Measurements from ENCODE around the gene RHBDL2. TPM values are rescaled to one million over a fixed set of nuclear protein-coding genes. Genes with fewer than 3 reads are reported as not detected.

RHBDL2 gene
- polyA plus RNA-seq, 1 donor from 2014 or later, result not detected

- Mint-ChIP-seq H3K27ac (no peak overlapping the region), H3K36me3 (no peaks in the 10 kb centered on the region), H3K4me1 (peaks cover 0 to 3% (median 0%) of the 10 kb centered on the region in 3 donors), H3K27me3 (peaks cover 2% of the 10 kb centered on the region), H3K4me3 (no peak overlapping the region), H3K9me3 (peaks cover 0 to 5% (median 0%) of the 10 kb centered on the region in 3 donors)
Observed at GRCh38 chr1:38950553-38950952, 8.9 kb upstream of the RHBDL2 start.

GRCh38 chr1:38944547-38944946, 2.9 kb upstream of the RHBDL2 start:
- peaks cover 0 to 2% (median 0%) of the 10 kb centered on the region in 3 donors for H3K4me1 Mint-ChIP-seq
- H3K27ac Mint-ChIP-seq, result peak overlapping the region in 1 of 3 donors; percentile 0
- peaks cover 0 to 5% (median 0%) of the 10 kb centered on the region in 3 donors for H3K9me3 Mint-ChIP-seq
- no peak overlapping the region for H3K4me3 Mint-ChIP-seq
- peaks cover 1% of the 10 kb centered on the region for H3K36me3 Mint-ChIP-seq
- H3K27me3 Mint-ChIP-seq, result peaks cover 8% of the 10 kb centered on the region

DNA sequence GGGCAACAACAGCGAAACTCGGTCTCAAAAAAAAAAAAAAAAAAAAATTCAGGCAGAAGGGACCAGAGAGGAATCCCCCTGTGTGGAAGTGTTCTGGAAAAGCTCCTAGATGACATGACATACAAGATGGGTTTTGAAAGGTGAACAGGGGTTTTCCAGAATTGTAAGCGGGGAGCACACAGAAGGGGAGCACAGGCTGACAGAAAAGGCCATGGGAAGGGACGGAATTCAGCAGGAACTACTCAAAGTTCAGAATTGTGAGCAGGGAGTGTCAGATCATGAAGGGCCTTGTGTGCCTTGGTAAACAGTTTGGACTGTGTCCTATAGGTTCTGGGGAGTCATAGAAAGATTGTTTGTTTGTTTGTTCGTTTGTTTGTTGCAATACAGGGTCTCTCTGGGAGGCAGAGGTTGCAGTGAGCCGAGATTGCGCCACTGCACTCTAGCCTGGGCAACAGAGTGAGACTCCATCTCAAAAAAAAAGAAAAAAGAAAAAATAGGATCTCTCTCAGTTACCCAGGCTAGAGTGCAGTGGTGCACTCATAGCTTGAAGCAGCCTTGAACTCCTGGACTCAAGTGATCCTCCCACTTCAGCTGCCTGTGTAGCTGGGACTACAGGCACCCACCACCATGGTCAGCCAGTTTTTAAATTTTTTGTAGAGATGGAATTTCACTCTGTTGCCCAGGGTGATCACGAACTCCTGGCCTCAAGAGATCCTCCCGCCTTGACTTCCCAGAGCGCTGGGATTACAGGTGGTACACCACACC, 1.2 kb upstream of the RHBDL2 start:
- peaks cover 1% of the 10 kb centered on the region for H3K36me3 Mint-ChIP-seq
- H3K4me3 Mint-ChIP-seq, result no peak overlapping the region
- H3K27me3 Mint-ChIP-seq, result peaks cover 8% of the 10 kb centered on the region
- H3K4me1 Mint-ChIP-seq, result peaks cover 0 to 2% (median 0%) of the 10 kb centered on the region in 3 donors
- peaks cover 0 to 2% (median 0%) of the 10 kb centered on the region in 3 donors for H3K9me3 Mint-ChIP-seq
- no peak overlapping the region for H3K27ac Mint-ChIP-seq

- Mint-ChIP-seq H3K4me3 (no peak overlapping the region), H3K9me3 (no peaks in the 10 kb centered on the region), H3K36me3 (peaks cover 1% of the 10 kb centered on the region), H3K27me3 (peaks cover 8% of the 10 kb centered on the region), H3K4me1 (peaks cover 0 to 2% (median 0%) of the 10 kb centered on the region in 3 donors), H3K27ac (no peak overlapping the region)
Observed at GRCh38 chr1:38941093-38941492, 537 bp downstream of the RHBDL2 start.

DNA sequence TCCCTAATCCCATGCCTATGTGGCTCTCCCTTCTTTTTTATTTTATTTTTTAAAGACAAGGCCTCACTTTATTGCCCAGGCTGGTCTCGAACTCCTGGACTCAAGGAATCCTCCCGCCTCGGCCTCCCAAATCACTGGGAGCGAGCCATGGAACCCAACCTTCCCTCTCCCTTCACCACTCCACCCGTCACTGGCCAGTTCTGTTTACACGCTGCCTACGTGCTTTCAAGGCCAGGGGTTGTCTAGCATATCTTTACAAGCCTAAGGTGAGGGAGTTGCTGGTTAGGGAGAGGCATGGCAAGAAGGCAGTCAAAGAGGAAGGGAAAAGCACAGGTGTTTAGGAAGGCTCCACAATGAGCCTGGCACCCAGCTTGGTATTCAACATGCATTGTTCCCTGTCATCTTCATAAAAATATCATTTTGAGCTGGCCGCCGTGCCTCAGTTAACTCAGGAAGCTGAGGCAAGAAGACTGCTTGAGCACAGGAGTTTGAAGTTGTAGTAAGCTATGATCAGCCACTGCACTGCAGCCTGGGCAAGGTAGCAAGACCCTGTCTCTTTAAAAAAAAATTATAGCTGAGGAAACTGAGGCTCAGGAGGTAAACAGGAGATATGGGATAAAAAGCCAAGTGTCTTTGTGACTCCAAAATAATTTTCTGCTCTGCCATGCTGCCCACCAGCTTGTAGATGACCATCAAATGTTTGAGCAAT, 1.1 kb downstream of the RHBDL2 start:
- no peak overlapping the region for H3K4me3 Mint-ChIP-seq
- H3K4me1 Mint-ChIP-seq, result peaks cover 0 to 2% (median 0%) of the 10 kb centered on the region in 3 donors
- H3K9me3 Mint-ChIP-seq, result no peaks in the 10 kb centered on the region
- peaks cover 8% of the 10 kb centered on the region for H3K27me3 Mint-ChIP-seq
- H3K36me3 Mint-ChIP-seq, result peaks cover 1% of the 10 kb centered on the region
- no peak overlapping the region for H3K27ac Mint-ChIP-seq

- Mint-ChIP-seq H3K27me3 (no peaks in the 10 kb centered on the region), H3K36me3 (peaks cover 1% of the 10 kb centered on the region), H3K27ac (no peak overlapping the region), H3K4me3 (no peak overlapping the region), H3K4me1 (no peaks in the 10 kb centered on the region), H3K9me3 (no peaks in the 10 kb centered on the region)
Observed at GRCh38 chr1:38938722-38939260, 2.8 kb downstream of the RHBDL2 start.

GRCh38 chr1:38932571-38932970, 9.1 kb downstream of the RHBDL2 start:
- H3K9me3 Mint-ChIP-seq, result peaks cover 0 to 5% (median 0%) of the 10 kb centered on the region in 3 donors
- no peak overlapping the region for H3K4me3 Mint-ChIP-seq
- H3K36me3 Mint-ChIP-seq, result no peaks in the 10 kb centered on the region
- H3K27ac Mint-ChIP-seq, result no peak overlapping the region
- H3K4me1 Mint-ChIP-seq, result no peaks in the 10 kb centered on the region
- peaks cover 3% of the 10 kb centered on the region for H3K27me3 Mint-ChIP-seq

DNA sequence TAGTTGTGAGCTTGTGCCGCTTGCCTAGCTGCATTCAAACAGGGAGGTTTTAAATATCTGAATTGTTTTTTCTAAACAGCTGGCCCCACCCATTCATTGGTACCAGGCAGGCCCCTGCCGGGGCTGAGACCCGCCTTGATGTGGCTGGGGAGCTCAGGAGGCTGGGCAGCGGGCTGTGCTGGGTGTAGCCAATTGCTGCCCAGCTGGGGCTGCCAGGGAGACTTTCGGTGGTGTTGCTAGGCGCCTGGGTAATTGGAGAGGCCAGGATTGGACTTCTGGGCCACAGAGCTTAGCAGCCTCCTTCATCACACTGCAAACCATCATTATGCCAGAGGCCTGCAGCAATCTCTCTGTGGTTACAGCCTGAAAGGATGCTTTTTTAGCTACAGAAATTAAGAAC, 12.2 kb downstream of the RHBDL2 start:
- Mint-ChIP-seq H3K27ac (no peak overlapping the region), H3K4me1 (no peaks in the 10 kb centered on the region), H3K4me3 (no peak overlapping the region), H3K9me3 (peaks cover 0 to 5% (median 2%) of the 10 kb centered on the region in 3 donors), H3K36me3 (no peaks in the 10 kb centered on the region), H3K27me3 (peaks cover 3% of the 10 kb centered on the region)

GRCh38 chr1:38929054-38929453, 12.6 kb downstream of the RHBDL2 start:
- Mint-ChIP-seq H3K27me3 (peaks cover 3% of the 10 kb centered on the region), H3K9me3 (peaks cover 0 to 5% (median 2%) of the 10 kb centered on the region in 3 donors), H3K4me3 (no peak overlapping the region)

GRCh38 chr1:38926091-38926490, 15.5 kb downstream of the RHBDL2 start:
- H3K36me3 Mint-ChIP-seq, result no peaks in the 10 kb centered on the region
- peaks cover 0 to 2% (median 0%) of the 10 kb centered on the region in 3 donors for H3K9me3 Mint-ChIP-seq

More at GRCh38 chr1:38929054-38929453, 12.6 kb downstream of the RHBDL2 start:
- no peak overlapping the region for H3K27ac Mint-ChIP-seq
- no peaks in the 10 kb centered on the region for H3K36me3 Mint-ChIP-seq
- H3K4me1 Mint-ChIP-seq, result no peaks in the 10 kb centered on the region

DNA sequence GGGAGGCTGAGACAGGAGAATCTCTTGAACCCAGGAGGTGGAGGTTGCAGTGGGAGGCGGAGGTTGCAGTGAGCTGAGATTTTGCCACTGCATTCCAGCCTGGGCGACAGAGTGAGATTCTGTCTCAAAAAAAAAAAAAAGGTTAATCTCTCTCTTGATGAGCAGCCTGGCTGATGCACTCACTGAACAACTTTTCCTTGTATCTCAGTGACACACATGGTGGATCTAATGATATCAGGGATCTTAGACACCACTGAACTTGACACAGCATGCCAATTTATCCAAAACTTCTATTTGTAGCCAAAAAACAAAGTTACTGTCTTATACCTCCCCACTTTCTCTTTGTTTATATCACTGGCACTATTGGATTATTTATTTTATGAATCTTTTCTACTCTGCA, 16.2 kb downstream of the RHBDL2 start:
- Mint-ChIP-seq H3K9me3 (peaks cover 0 to 2% (median 0%) of the 10 kb centered on the region in 3 donors), H3K36me3 (no peaks in the 10 kb centered on the region), H3K27ac (no peak overlapping the region), H3K4me3 (no peak overlapping the region), H3K27me3 (no peaks in the 10 kb centered on the region), H3K4me1 (no peaks in the 10 kb centered on the region)

More at GRCh38 chr1:38926091-38926490, 15.5 kb downstream of the RHBDL2 start:
- Mint-ChIP-seq H3K27ac (no peak overlapping the region), H3K4me1 (no peaks in the 10 kb centered on the region), H3K4me3 (no peak overlapping the region), H3K27me3 (no peaks in the 10 kb centered on the region)

DNA sequence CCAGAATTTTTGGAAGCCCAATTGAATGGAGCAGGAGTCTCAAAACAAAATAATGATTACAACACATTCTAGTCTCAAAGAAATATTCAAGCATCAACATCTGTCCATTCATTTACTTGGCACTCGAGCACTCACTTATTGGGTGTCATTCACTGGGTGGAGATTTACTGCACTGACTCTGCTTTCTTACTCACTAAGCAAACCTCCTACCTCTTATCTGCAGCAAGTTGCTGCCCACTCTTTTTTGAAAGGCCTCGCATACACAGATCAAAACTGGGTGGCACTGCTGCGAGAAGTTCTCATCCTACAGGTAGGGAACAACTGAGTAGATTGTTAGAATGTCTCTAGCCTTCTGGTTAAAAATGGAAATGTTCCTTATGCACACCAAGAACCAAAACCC, 18.0 kb downstream of the RHBDL2 start:
- Mint-ChIP-seq H3K9me3 (peaks cover 0 to 2% (median 0%) of the 10 kb centered on the region in 3 donors), H3K4me3 (no peak overlapping the region)

GRCh38 chr1:38919130-38919529, 22.5 kb downstream of the RHBDL2 start:
- H3K36me3 Mint-ChIP-seq, result peaks cover 6% of the 10 kb centered on the region
- H3K27ac Mint-ChIP-seq, result no peak overlapping the region
- no peaks in the 10 kb centered on the region for H3K9me3 Mint-ChIP-seq
- H3K4me1 Mint-ChIP-seq, result no peaks in the 10 kb centered on the region
- H3K27me3 Mint-ChIP-seq, result no peaks in the 10 kb centered on the region
- H3K4me3 Mint-ChIP-seq, result no peak overlapping the region

More for the DNA sequence above, 18.0 kb downstream of the RHBDL2 start:
- Mint-ChIP-seq H3K27me3 (no peaks in the 10 kb centered on the region), H3K4me1 (no peaks in the 10 kb centered on the region), H3K27ac (peak overlapping the region in 1 of 3 donors; percentile 28), H3K36me3 (no peaks in the 10 kb centered on the region)

GRCh38 chr1:38918568-38918967, 23.1 kb downstream of the RHBDL2 start:
- peaks cover 6% of the 10 kb centered on the region for H3K36me3 Mint-ChIP-seq

DNA sequence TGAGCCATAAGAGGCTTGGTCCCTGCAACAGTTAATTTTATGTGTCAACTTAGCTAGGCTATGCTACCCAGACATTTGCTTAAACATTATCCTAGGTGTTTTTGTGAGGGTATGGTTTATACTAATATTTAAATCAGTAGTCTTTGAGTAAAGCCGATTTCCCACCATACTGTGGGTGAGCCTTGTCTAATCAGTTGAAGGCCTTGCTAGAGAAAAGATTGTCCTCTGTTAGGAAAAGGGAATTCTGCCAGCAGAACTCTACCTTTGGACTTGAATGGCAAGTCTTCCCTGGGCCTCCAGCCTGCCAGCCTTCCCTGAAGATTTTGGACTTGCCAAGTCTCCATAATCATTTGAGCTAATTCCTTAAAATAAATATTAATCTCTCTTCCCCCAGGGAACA, 23.9 kb downstream of the RHBDL2 start:
- no peaks in the 10 kb centered on the region for H3K27me3 Mint-ChIP-seq
- H3K9me3 Mint-ChIP-seq, result no peaks in the 10 kb centered on the region
- peaks cover 6% of the 10 kb centered on the region for H3K36me3 Mint-ChIP-seq
- H3K4me3 Mint-ChIP-seq, result no peak overlapping the region
- peaks cover 0 to 1% (median 0%) of the 10 kb centered on the region in 3 donors for H3K4me1 Mint-ChIP-seq
- H3K27ac Mint-ChIP-seq, result no peak overlapping the region

More at GRCh38 chr1:38918568-38918967, 23.1 kb downstream of the RHBDL2 start:
- no peak overlapping the region for H3K4me3 Mint-ChIP-seq
- no peak overlapping the region for H3K27ac Mint-ChIP-seq
- no peaks in the 10 kb centered on the region for H3K9me3 Mint-ChIP-seq
- no peaks in the 10 kb centered on the region for H3K4me1 Mint-ChIP-seq
- H3K27me3 Mint-ChIP-seq, result no peaks in the 10 kb centered on the region

Measured in IgD-negative memory B cell (primary cell).